Measurements from ENCODE around the gene KMT2C.

Gene KMT2C

GRCh38 chr7:152105205-152105604 lies 330.6 kb downstream of the KMT2C start:
- DNase-seq (ENCODE audit: low spot score), result no peak

DNA sequence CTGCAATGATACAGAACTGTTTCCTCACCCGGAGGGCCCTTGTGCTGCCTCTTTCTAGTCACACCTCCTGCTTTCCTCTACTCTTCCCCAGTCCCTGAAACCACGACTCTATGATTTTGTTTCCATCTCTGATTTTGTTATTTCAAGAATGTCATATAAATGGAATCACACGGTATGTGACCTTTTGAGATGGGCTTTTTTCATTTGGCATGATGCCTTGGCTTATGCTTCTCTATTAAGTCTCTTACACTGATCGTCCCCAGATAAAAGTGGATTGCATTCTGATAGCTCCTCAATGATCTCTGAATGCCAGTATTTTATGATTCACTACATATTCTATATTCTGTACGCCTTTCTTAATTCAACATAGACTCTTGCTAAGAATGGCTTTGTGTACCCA lies 332.1 kb downstream of the KMT2C start:
- no peak for DNase-seq (ENCODE audit: low spot score)

DNA sequence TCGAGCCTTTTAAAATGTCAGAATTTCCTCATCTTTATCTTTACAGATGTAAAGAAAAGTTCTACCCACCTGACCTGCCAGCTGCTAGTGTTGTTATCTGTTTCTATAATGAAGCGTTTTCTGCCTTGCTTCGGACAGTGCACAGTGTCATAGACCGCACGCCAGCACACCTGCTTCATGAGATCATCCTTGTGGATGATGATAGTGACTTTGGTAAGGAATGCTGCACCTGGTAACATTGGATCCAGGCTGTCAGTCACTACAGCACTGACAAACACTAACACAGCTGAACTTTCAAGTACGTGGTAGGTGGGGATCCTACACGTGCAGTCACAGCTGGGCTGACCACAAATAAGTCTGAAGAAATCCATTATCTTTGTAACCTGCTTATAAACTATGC lies 332.7 kb downstream of the KMT2C start:
- no peak for DNase-seq (ENCODE audit: low spot score)

GRCh38 chr7:152097330-152097729 lies 338.5 kb downstream of the KMT2C start:
- no peak for DNase-seq (ENCODE audit: low spot score)

DNA sequence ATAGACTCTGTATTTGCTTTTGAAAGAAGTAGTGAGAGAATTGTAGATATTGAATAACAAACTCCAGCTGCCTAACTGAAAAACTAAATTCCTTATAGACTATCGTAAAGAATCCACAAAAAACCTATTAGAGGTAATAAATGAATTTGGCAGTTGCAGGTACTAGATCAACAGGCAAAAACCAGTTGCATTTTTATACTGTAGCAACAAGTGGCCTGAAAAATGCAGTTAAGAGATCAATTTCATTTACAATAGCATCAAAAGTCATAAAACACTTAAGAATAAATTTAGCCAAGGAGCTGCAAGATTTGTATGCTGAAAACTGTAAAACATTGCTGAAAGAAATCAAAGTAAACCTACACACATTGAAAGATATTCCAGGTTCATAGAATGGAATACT lies 340.0 kb downstream of the KMT2C start:
- no peak for DNase-seq (ENCODE audit: low spot score)

GRCh38 chr7:152093717-152094116 lies 342.1 kb downstream of the KMT2C start:
- no peak for DNase-seq (ENCODE audit: low spot score)

DNA sequence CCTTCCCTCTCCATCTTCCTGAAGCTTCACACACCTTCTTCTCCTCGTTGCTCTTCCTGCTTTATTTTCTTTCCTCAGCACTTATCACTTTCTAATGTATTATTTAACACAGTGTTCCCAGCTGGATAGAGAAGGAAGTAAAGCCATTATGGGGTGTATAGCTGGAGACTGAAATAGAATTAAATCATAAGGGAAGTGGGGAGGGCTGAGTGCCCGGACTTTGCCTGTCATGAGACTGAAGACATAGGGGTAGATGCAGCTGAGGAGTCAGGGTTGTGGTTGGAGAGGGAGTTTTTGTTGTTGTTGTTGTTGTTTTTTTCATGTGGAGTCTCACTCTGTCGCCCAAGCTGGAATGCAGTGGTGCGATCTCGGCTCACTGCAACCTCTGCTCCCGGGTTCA lies 345.1 kb downstream of the KMT2C start:
- no peak for DNase-seq (ENCODE audit: low spot score)

- DNase-seq (ENCODE audit: low spot score), result no peak
These were observed 346.6 kb downstream of the KMT2C start for GRCh38 chr7:152089183-152089582.

DNA sequence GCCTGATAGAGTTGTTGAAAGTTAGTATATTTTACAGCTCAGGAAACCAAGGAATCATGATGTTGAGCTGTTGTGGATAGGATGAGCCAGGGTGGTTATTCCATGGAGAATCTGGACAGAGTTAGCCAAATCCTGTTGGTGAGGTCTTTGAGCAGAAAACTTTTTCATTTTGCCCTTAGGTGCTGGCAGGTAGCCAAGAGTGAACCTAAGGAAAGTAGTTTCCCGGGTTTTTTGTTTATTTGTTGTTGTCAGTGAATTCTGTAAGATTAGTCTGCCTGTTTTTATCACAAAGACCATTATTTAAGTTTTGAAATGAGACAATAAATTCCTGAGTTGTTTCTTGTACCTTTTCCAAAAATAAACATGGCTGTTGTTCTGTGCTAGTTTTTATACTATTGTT lies 349.3 kb downstream of the KMT2C start:
- no peak for DNase-seq (ENCODE audit: low spot score)

GRCh38 chr7:152085131-152085530 lies 350.7 kb downstream of the KMT2C start:
- DNase-seq (ENCODE audit: low spot score), result no peak
